ENCODE measurements around the gene GRIN1.
"Not testable (repeated sequence)": the region's sequence is repeated elsewhere in the genome, so short reads cannot be mapped to it uniquely, and the experiment has no call there.

The GRIN1 gene

DNA sequence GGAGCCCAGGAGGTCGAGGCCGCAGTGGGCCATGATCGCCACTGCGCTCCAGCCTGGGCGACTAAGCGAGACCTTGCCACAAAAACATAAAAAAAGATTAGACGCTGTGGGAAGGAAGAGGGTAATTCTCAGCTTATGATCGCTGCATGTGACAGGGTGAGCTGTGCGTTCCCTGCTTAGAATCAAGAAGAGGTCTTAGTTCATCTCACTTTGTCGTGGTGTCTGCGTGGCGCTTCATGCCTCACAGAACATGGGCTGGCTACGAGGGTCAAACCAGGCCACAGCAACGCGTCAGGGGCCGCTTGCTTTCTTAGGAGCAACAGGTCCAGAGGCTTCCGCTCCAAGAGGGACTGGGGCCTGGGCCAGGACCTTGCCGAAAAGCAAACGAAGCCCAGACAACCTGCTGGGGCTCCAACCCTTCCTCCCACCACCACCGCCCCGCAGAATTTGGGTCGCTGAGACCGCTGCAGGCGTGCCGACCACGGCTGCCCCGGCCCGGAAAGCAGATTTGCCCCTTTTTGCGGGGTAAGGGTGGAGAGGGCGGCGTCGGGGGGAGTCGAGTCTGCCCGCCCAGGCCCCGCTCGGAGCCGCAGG is 10.0 kb upstream of the GRIN1 start:
- no peak for DNase-seq (ENCODE audit: low read depth in 3 of 3)

DNA sequence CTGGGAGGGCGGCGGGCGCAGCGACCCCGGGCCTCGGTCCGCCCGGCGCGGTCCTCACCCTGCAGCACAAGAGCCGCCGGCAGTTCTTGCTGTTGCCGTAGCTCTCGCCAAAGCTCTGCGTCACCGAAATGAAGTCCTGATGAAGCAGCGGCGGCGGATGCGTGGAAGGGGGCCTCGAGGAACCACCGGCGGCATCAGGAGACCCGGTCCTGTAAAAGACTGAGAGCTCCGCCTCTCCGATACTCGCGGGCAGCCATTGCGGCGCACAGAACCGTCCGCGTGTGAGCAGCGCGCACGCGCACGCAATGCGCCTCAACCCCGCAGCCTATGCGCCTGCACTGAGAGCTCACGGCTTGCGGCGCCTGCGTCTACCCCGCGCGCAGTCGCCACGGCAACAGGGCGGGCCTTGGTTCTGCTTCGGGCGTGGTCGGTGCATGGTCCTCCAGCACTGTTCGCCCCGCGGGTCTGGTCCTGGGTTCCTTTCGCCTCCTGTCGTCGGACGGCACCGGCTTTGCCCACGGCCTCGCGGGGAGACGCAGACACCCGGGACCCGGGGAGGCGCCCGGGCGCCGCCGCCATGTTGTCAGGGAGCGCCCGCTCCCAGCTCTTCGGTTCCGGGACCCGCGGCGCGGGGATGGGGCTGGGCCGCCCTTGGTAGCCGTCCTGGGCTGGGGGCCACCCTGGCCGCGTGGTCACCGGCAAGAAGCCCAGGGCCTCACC is 9.3 kb upstream of the GRIN1 start:
- peak; percentile 77 to 84 (median 80) for DNase-seq (ENCODE audit: low read depth in 3 of 3)

DNA sequence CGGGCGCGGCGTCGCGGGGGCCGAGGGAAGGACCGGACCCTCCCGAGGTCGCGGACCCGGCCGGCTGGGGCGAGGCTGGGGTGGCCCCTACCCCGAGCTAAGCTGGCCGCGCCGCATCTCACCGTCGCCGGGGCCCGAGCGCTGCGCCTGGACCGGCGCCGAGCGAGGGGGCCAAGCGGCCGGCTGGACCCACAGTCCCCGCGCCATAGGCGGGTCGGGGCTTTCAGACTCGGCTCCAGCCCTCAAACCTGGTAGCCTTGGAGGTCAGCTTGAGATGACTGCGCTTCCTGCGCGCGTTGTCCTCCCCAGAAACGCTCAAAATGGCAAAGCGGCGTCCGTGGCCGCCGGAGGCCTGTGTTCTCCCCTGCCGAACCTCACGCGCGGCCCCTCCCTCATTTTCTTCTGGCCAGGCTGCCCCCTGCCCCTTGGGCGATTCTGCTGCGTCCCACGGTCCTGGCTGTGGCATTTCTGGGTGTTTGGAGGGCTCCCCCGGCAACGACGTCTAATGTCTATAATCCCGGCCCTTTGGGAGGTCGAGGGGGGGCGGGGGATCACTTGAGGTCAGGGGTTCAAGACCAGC is 8.7 kb upstream of the GRIN1 start:
- no peak for DNase-seq (ENCODE audit: low read depth in 3 of 3)

DNA sequence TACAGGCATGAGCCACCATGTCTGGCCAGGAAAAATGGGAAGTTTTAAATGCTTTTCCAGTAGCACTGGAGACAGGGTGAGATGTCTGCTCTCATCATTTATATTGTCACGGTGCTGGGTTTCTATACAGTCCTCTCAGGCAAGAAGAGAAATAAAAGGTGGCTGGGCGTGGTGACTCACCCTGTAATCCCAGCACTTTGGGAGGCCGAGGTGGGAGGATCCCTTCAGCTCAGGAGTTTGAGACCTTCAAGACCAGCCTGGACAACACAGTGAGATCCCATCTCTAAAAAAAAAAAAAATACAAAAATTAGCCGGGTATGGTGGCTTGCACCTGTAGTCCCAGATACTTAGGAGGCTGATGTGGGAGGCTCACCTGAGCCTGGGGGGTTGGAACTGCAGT is 4.8 kb upstream of the GRIN1 start:
- no peak for DNase-seq (ENCODE audit: low read depth in 3 of 3)

DNA sequence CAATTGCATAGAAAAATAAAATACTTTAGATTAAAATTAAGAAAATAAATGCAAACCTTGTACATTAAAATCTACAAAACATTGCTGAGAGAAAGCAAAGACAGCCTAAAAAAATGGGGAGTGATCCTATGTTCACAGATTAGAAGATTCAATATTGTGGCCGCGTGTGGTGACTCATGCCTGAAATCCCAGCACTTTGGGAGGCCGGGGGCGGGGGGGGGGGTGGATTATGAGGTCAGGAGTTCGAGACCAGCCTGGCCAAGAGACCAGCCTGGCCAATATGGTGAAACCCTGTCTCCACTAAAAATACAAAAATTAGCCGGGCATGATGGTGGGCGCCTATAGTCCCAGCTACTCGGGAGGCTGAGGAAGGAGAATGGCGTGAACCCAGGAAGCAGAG is 3.8 kb upstream of the GRIN1 start:
- DNase-seq (ENCODE audit: low read depth in 3 of 3): not testable (repeated sequence)

DNA sequence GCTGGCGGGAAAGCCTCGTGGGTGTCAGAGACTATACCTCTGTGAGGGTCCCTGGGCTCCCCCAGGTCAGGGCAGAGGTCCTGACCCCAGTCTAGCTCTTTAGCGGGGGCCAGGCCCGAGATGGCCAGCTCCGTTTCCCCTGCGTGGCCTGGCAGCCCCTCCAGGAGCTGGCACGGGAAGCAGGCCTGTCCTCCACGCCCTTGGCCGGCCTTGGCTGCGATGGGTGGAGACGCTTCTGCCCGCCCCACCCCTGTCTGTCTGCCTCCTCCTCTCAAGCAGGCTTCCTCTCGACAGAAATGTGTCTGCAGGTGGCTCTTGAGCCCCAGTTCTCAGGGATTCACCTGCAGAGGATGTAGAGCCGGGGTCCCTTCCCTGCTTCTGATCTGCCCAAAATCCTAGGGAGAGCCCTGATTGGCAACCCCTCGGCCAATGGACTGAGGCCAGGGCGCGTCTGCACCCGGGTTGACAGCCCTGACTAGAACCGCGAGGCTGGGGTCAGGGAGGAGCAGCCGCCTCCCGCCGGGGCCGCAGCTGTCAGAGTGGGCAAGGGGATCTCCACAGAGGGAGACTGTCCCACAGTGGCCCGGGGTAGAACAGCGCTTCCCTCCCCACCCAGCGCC is 2.6 kb upstream of the GRIN1 start:
- DNase-seq (ENCODE audit: low read depth in 3 of 3): no peak

DNA sequence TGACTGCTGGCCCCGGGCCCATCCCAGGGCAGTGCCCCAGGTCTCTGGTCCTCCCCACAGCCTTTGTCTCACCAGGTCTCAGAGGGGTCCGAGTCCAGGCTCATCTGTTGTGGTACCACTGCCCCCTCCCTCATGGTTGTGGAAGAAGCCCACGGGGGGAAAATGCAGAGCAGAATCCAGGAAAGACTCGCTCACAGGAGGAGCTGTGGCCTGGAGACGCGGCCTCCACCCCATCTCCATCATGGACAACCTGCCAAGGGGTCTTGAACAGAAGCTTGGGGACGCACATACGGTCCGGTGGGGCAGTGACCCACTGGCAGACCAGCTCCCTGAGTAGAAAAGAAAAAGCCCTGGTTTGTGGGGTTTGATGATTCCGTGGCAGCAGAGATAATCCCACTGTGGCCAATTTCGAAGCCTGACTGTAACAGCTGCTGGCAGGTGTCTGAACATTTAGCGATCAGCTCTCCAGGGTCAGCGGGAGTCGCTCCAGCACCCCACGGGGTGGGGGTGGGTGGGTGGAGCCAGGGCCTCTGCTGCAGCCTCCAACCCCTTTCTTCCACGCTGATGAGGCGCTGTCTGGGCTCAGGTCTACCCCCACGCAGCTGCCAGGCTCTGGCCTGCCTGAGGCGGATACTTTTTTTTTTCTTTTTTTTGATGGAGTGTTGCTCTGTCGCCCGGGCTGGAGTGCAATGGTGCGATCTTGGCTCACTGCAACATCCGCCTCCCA is 1.9 kb upstream of the GRIN1 start:
- no peak for DNase-seq (ENCODE audit: low read depth in 3 of 3)

DNA sequence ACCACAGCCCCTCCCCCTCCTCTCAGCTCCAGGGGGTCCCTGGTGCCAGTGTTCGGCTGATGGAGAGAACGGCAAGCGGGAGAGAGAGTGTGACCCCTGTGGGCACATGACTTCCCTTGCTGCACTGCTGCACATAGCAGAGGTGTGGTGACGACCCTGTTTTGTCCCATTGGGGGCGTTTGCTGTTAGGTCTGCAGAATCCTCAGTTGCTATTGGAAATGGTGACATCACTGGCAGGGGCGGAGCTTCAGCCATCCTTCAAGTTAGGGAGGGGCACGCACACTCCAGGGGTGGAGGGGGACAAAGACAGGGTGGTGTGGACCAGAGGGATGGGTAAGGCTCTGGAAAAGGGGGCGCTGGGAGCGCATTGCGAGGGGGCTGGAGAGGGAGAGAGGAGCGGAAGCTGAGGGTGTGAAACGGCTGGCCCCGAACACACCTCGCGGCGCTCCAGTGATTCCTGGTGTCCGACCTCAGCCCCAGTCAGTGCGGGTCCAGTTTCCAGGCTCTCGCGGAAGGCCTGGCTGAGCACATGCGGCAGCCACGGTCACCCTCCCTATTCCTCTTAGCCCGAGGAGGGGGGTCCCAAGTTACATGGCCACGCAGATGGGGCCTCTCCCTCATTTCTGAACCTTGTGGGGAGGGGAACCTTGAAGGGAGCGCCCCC is 764 bp upstream of the GRIN1 start:
- DNase-seq (ENCODE audit: low read depth in 3 of 3): no peak

DNA sequence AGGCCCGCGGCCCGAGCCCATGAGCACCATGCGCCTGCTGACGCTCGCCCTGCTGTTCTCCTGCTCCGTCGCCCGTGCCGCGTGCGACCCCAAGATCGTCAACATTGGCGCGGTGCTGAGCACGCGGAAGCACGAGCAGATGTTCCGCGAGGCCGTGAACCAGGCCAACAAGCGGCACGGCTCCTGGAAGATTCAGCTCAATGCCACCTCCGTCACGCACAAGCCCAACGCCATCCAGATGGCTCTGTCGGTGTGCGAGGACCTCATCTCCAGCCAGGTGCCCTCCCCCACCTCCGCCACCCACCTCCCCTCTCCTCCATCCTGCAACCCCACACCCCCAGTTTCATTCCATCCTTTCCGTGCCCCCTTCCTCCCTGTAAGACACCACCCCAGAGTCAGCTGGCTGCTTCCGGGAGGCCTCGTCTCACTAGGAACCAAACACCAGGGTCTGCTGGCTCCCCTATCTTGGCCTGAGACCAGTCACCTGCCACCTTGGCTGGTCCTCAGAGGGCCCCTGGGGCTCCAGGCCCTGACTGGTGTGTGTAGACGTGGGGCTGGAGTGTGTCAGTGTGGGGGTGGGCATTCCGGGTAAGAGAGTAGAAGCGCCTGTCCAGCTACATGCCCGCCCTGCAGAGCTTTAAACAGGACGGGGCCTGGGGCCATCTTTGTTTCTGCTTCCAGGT is 655 bp downstream of the GRIN1 start:
- no peak for DNase-seq (ENCODE audit: low read depth in 3 of 3)

DNA sequence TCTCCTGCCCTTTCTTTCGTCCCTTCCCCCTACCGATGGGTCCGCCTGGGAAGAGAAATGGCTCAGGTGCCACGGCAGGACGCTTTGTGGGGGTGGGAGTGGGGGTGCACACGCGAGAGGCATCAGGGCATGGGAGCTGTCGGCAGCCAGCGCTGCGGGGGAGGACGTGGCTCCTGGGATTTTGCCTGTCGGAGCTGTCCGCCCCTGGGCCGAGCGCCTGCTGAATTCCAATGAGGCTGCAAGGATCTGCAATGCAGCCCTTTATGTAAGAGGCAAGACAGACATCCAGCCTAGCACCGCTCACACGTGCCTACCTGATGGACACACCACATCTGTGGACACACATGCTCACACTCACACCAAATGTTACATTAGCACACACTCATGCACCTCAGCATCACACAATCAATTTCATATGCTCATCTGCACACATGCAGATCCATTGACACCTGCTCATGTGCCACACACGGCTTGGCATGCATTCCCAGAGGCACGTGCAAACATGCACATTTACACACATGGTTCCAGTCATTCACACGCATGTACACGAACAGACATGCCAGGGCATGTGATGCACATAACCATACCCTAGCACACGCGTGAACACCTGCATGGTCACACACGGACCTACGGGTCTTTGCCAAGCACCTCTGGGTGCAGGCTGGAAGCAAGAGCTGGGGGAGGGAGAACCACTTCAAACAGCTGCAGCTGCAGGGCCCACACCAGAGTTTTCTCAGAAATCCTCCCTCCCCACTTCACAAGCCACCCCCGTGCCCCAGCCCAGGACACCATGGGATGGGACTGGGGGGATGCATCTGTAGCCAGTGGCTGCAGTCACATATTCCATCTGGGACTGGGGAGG is 1.4 kb downstream of the GRIN1 start:
- DNase-seq (ENCODE audit: low read depth in 3 of 3): no peak

DNA sequence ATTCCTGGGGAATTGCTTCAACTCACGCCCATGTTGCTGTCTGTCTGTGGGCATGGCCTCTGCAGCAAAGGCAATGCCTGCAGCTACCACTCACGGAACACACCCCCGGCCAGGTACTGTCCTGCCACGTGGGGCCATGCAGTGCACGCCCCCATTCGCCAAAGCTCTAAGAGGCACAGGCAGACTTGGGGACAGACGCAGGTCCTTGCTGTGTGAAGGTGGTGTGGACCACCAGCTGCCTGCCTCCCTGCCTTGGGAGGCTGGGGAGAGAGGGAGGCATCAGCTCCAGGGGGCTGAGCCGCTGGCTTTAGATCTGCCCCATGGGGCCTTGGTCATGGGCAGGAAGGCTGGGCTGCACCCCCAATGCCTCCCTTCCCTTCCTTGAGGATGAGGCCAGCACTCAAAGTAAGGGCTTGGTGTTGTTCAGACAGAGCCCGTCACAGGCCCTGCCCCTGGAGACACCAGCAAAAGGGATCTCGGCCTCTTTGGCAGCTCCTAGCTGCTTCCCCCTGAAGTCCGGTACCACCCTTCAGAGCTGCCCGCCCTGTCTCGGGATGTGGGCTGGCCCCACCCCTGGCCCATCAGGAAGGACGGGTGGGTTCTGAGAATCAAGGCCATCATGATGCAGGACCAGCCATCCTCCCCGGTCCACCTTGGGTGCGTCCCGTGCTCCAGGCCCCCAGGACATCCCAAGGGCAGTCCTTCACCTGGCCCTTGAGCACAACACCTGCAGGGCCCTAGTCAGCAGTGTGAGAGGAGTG is 2.3 kb downstream of the GRIN1 start:
- DNase-seq (ENCODE audit: low read depth in 3 of 3): no peak

DNA sequence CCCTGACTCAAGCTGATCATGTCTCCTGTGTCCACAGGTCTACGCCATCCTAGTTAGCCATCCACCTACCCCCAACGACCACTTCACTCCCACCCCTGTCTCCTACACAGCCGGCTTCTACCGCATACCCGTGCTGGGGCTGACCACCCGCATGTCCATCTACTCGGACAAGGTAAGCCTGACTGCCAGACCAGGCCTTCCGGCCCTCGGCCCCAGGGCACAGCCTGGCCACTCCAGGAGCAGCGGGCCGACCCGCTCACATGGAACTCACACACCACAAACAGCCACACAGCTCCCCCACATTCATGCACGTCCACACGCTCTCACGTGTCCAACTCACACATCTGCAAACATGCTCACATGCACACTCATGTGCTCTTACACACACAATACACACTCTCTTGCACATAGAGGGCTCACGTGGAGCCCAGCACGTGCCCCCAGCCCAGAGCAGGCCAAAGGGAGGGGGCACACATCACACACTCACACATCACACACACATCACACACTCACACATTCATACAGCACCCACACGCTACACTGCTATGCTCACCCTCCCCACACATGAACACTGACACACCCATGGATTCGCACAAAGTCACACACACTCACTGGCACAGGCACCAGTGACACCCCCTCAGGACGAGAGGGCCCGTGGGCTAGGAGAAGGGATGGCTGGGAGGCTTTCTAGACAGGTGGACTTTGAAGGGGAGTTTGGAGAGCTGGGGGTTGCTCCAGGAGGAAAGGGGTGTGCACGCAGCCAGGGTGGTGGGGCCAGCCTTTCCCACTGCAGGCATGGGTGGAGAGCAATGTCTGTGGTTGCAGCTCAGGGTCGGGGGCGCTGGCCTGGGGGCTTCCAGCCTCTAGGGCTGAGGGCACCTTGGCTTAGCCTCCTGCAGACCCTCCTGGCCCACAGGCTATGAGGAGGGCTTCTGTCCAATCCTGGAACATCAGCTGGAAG is 3.3 kb downstream of the GRIN1 start:
- no peak for DNase-seq (ENCODE audit: low read depth in 3 of 3)

DNA sequence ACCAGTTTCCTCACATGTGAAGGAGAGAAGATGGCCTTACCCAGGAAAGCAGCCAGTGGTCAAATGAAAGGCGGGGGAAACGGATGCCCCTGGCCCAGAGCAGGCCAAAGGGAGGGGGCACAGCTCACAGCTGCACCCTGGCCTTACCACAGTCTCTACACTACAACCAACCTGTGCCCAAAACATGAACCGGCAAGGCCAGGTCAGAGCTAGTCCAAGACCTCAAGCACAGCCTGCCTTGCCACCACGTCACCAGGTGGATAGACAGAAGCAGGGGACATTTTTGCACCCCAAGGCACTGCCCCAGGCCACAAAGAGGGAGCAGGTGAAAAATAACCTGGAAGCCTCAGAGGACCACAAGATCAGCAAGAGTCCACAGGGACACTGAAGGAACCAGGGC is 4.5 kb downstream of the GRIN1 start:
- no peak for DNase-seq (ENCODE audit: low read depth in 3 of 3)

DNA sequence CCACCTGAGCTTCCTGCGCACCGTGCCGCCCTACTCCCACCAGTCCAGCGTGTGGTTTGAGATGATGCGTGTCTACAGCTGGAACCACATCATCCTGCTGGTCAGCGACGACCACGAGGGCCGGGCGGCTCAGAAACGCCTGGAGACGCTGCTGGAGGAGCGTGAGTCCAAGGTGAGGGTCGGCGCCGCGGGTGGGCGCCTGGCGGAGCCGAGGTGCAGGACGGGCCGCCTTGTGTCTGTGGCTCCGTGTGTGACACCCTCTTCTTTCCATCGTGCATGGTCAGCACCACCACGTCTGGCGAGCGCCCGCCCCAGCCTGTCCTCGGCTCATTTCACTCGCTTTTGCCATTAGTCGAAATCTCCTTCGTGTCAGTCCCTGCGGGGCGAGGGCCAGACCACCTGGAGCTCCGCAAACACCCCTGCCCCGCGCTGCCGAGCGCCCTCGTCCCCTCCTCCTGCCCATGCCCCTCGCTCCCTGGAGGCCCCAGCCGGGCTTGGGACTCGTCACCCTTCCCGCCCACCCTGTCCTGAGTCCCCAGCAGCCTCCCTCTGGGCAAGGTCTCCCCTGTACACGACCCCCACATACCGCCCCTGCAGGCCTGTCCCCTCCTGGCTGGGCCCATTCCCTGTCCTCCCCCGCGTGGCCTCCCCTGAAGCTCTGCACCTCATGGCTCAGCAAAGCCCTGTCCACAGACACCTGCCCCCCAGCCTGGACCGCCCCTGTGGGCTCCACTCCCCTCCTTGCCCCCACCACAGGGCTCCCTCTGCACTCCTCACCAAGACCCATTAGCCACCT is 7.0 kb downstream of the GRIN1 start:
- DNase-seq (ENCODE audit: low read depth in 3 of 3): no peak

DNA sequence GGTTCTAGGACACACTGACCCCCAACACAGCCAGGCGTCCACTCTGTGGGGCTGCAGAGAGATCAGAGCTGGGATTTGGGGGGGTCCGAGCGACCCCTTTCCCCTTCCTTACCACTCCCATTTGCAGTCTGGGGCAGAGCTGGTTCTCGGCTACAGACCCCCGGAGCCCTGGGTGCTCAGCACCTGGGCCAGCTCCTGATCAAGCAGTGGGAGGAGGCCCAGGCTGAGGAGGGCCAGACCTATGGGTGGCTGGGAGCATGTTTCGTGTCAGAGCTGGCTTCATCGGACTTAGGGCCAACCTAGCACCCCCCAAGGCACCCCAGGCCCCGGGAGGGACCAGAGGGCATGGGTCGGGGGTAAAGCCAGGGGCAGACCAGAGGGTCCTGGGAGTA is 7.6 kb downstream of the GRIN1 start:
- no peak for DNase-seq (ENCODE audit: low read depth in 3 of 3)

DNA sequence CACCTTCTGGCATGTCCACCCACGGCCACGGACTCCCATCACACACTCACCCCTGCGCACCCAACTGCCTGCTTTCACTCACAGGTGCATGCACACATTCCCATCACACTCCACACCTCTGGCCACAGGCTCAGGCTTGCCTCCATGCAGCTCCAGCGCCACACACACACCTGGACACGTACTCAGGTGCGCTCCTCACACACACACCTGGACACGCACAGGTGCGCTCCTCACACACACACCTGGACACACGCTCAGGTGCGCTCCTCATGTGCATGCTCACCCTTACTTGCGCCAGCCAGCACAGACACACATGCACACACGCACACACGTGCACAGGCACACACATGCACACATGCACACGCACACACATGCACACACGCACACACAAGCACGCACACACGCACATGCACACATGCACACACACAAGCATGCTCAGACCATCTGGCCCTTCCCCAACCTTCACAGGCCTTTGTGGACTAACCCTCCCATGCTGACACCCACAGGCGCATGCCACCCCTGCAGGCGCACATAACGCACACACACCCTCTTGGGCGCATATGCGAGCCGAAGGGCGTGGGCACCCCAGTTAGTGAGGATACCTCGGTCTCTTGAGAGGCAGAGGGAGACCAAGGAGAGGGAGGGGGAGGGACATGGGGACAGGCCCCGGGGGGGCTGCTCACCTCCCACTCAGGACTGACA is 8.3 kb downstream of the GRIN1 start:
- no peak for DNase-seq (ENCODE audit: low read depth in 3 of 3)

DNA sequence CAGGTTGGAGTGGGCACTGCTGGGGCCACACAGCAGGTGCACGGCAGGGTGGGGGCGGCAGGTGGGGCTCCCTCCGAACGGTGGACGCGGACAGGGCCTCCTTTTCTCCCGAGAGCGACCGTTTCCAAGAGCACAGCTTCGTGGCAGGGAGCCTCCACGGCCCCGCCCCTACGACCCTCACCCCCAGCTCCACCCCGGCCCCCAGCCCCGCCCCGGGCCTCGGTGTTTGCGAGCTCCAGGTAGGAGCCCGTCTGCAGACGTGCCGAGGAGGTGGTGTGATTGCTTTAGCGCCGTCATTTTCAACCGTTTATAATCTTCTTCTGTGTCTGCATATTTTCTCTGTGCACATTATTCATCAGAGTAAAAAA is 8.8 kb downstream of the GRIN1 start:
- DNase-seq (ENCODE audit: low read depth in 3 of 3): no peak
